ENCODE results near the gene NTN5.

DNA sequence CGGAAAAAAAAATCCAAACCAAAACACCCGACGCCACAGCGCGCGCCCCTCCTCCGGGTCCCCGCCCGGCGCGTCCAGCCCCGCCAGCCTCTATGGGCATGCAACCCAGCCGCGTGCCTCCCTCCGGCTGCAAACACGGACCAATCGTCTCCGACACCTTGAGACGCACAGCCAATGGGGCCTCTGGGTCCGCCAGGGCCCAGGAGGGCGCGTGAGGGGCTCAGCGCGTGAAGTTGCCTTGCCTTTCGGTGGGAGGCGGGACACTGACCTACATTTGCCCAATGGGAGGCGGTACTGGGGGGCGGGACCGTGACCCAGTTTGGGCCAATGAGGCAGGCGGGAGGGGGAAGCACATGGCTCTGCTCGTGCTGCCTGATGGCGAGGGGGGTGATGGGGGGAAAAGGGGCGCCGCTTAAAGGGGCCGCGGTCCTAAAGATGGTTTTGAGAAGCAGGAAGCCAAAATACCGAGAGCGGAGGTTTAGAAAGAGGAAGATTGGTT lies 35.3 kb downstream of the NTN5 start:
- TF ChIP-seq ZNF707 (CRISPR knock-in tag; conservative IDR thresholded peaks at IDR 0.05) (no peak), SRF (CRISPR knock-in tag; IDR thresholded peaks at IDR 0.05) (peak in 1 of 2 experiments; percentile 84; a peak in 2 of 4 replicates), POLR2A (conservative IDR thresholded peaks at IDR 0.05) (no peak), CTCF (IDR thresholded peaks at IDR 0.05 in 2 of 3, conservative IDR thresholded peaks at IDR 0.05 in 1 of 3; ENCODE audit: insufficient read depth in 2 of 3, low read depth in 1 of 3, low read length in 3 of 3) (no peak; a peak in 1 of 6 replicates), MEF2A (IDR thresholded peaks at IDR 0.05; ENCODE audit: control insufficient read depth, low read depth, low read length) (no peak), MAFF (IDR thresholded peaks at IDR 0.05; ENCODE audit: low read length) (no peak)
- TF ChIP-seq, protein P1, sequence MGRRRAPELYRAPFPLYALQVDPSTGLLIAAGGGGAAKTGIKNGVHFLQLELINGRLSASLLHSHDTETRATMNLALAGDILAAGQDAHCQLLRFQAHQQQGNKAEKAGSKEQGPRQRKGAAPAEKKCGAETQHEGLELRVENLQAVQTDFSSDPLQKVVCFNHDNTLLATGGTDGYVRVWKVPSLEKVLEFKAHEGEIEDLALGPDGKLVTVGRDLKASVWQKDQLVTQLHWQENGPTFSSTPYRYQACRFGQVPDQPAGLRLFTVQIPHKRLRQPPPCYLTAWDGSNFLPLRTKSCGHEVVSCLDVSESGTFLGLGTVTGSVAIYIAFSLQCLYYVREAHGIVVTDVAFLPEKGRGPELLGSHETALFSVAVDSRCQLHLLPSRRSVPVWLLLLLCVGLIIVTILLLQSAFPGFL (CRISPR knock-in tag; IDR thresholded peaks at IDR 0.05), result no peak
